ENCODE results near the gene CARF.
A peak's percentile ranks its signal among the peaks of the same experiment; 100 is the strongest.

The CARF gene

DNA sequence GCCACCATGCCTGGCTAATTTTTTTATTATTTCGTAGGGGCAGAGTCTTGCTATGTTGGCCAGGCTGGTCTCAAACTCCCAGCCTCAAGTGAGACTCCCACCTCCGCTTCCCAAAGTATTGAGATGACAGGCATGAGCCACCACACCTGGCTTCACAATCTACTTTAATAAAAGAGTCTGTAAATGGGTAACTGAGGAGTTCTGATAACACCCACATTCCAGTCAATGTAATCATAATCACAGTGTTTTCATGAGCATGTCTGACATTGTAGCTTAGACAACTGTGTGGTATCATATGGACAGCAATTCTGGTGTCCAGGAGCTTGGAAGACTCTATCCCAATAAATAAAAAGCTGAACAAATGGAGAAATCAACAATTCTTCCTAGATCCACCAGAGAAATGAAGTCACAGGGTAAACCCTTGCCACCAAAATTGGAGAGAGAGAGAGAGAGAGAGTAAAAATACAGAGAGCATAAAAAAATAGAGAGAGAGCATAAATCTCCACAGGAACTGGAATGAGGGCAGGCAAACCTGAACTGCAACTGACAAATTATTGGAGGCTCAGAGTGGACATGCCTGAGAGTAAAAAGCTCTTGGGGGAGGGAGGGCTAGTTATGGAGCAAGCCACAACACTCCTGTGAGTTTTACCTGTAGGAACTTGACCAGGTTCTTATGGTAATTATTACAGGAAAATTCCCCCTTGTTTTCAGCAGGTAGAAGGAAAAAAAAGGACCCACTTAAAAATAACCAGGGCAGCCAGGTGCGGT is 90.2 kb downstream of the CARF start:
- H3K4me3 ChIP-seq (replicated peaks; ENCODE audit: low read depth, low read length): no peak overlapping the region
- TF ChIP-seq CTCF (IDR thresholded peaks at IDR 0.05; ENCODE audit: low read length, missing control alignments): no peak
- DNase-seq (ENCODE audit: low read depth): no peak

DNA sequence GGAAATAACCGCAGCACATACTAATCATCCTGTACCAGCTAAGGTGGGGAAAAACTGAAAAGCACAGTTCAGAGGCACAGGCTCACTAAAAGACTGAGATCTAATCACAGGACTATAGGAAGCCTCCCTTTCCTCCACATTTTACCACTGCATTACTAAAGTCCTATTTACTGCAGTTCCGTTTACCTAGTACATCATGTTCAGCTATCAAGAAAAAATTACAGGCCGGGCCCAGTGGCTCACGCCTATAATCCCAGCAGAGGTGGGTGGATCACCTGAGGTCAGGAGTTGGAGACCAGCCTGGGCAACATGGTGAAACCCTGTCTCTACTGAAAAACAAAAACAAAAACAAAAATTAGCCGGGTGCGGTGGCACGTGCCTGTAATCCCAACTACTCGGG is 91.6 kb downstream of the CARF start:
- no peak for TF ChIP-seq CTCF (IDR thresholded peaks at IDR 0.05; ENCODE audit: low read length, missing control alignments)
- H3K4me3 ChIP-seq (replicated peaks; ENCODE audit: low read depth, low read length): no peak overlapping the region
- no peak for DNase-seq (ENCODE audit: low read depth)

GRCh38 chr2:203014456-203015199 is 102.6 kb downstream of the CARF start, which contains the start of gene NBEAL1:
Gene NBEAL1, plus strand, starts transcription at chr2:203014875. Its CDS starts 1,510 bp downstream, at chr2:203016385.
- peak; percentile 100 for DNase-seq (ENCODE audit: low read depth)
- H3K4me3 ChIP-seq (replicated peaks; ENCODE audit: low read depth, low read length): peak within 1 kb of the TSS; percentile 98
- no peak for TF ChIP-seq CTCF (IDR thresholded peaks at IDR 0.05; ENCODE audit: low read length, missing control alignments)

- no peak for DNase-seq (ENCODE audit: low read depth)
- H3K4me3 ChIP-seq (replicated peaks; ENCODE audit: low read depth, low read length): peak overlapping the region; percentile 98
- no peak for TF ChIP-seq CTCF (IDR thresholded peaks at IDR 0.05; ENCODE audit: low read length, missing control alignments)
Measured at GRCh38 chr2:203016716-203017115, 104.6 kb downstream of the CARF start.

- peak; percentile 41 for DNase-seq (ENCODE audit: low read depth)
- TF ChIP-seq CTCF (IDR thresholded peaks at IDR 0.05; ENCODE audit: low read length, missing control alignments): no peak
- peak overlapping the region; percentile 98 for H3K4me3 ChIP-seq (replicated peaks; ENCODE audit: low read depth, low read length)
Measured at GRCh38 chr2:203018181-203018580, 106.1 kb downstream of the CARF start.

DNA sequence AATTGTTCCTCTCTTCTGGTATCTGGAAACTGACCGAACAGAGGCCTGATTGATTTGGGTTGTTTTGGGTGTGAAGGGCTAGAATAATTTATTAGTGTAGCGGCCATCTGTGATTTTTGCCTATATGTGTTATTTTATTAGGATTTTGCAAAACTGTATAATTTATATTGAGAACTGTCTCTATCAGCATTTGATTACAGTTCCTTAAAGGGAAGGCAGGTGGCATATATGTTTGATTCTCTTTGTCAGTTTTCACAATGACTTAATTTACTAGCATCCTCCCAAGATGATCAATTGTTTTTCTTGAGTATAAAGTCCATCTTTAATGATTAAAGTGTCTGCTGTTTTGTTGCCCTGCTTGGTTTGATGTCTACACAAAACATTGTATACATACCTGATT is 107.1 kb downstream of the CARF start:
- TF ChIP-seq CTCF (IDR thresholded peaks at IDR 0.05; ENCODE audit: low read length, missing control alignments): no peak
- H3K4me3 ChIP-seq (replicated peaks; ENCODE audit: low read depth, low read length): peak overlapping the region; percentile 98

More for the DNA sequence above, 107.1 kb downstream of the CARF start:
- DNase-seq (ENCODE audit: low read depth): no peak

Data from fibroblast of pulmonary artery (primary cell).